Spleen (tissue), 11 donors: ENCODE measurements around the gene PLCB2. TPM values are rescaled to one million over a fixed set of nuclear protein-coding genes. Genes with fewer than 3 reads are reported as not detected.

Source experiments
- DNase-seq: peaks from one replicate; pipeline ENCODE4 v3.0.0-alpha.2; 2020
- H3K27ac ChIP-seq, 8 donors: fragments of 200-600 bp; sonication (generic) in 7 of 8; 1 replicate in 4 of 8; 2 replicates in 4 of 8; pipeline versions ENCODE4 v1.5.0 to v1.8.0; 2016 to 2021; ENCODE audit warnings: inconsistent platforms in 4 of 8, mild to moderate bottlenecking in 4 of 8, moderate library complexity in 1 of 8
- H3K27me3 ChIP-seq, 7 donors: fragments of 200-600 bp; sonication (generic) in 6 of 7; replicated peaks in 1 of 7; 1 replicate in 4 of 7; 2 replicates in 3 of 7; pipeline versions ENCODE4 v1.5.0 to v1.8.0; 2016 to 2021; ENCODE audit warnings: inconsistent platforms in 3 of 7, mild to moderate bottlenecking in 1 of 7
- H3K36me3 ChIP-seq, 6 donors: fragments of 200-600 bp; sonication (generic) in 5 of 6; 1 replicate in 4 of 6; 2 replicates in 2 of 6; pipeline versions ENCODE4 v1.5.0 to v1.8.0; 2016 to 2021; ENCODE audit warnings: inconsistent platforms in 2 of 6
- H3K4me1 ChIP-seq, 6 donors: fragments of 200-600 bp; sonication (generic) in 5 of 6; 1 replicate in 3 of 6; 2 replicates in 3 of 6; pipeline versions ENCODE4 v1.5.0 to v1.8.0; 2016 to 2021; ENCODE audit warnings: inconsistent platforms in 3 of 6
- H3K4me3 ChIP-seq, 8 donors: fragments of 200-600 bp; sonication (generic) in 7 of 8; 1 replicate in 4 of 8; 2 replicates in 4 of 8; pipeline versions ENCODE4 v1.5.0 to v1.8.0; 2016 to 2021; ENCODE audit warnings: inconsistent platforms in 4 of 8, mild to moderate bottlenecking in 4 of 8, moderate library complexity in 2 of 8
- H3K9me3 ChIP-seq, 8 donors: fragments of 200-600 bp; sonication (generic) in 7 of 8; 1 replicate in 4 of 8; 2 replicates in 4 of 8; pipeline versions ENCODE4 v1.5.0 to v1.8.0; 2016 to 2021; ENCODE audit warnings: inconsistent platforms in 4 of 8
- CTCF ChIP-seq, 11 experiments: fragments of 200-600 bp in 7 of 11; fragments of 450-650 bp in 4 of 11; sonication (generic) in 4 of 11; IDR thresholded peaks in 8 of 11; conservative IDR thresholded peaks in 3 of 11; 1 replicate in 7 of 11; 2 replicates in 4 of 11; pipeline versions ENCODE4 v1.4.0 to v1.8.0; 2016 to 2021; ENCODE audit warnings: antibody characterized with exemption in 11 of 11, inconsistent platforms in 4 of 11, mild to moderate bottlenecking in 1 of 11
- POLR2A ChIP-seq, 3 donors: fragments of 450-650 bp; IDR thresholded peaks; one replicate each; pipeline ENCODE4 v1.5.1; 2017; ENCODE audit warnings: antibody characterized with exemption in 3 of 3, mild to moderate bottlenecking in 1 of 3
- POLR2AphosphoS5 ChIP-seq, 3 donors: sonication (generic); formaldehyde crosslinking; IDR thresholded peaks; one replicate each; pipeline ENCODE4 v1.5.1; 2017; ENCODE audit warnings: antibody characterized with exemption in 3 of 3
- WGBS, 5 donors: extraction: QIAGEN DNeasy Blood & Tissue Kit in 3 of 5; methylation state at CpG; one replicate each; pipeline versions ENCODE4 v1.1.5 to v1.1.7; 2013 to 2018; 5-methylcytosine and 5-hydroxymethylcytosine counted together
- intact Hi-C: fragments of 100-400 bp; cut with DNase I; formaldehyde crosslinking; loops from one replicate; pipeline ENCODE4 v1.15.0; 2023; ENCODE audit warnings: low total_unique reads
- polyA plus RNA-seq, 3 donors: library from polyadenylated mRNA; stranded (reverse); fragments of 200-250 nt; gene quantifications; one replicate each; pipeline ENCODE4 v1.2.1, GENCODE V29; 2013
- total RNA-seq, 7 donors: library from RNA; depleted of rRNA in 3 of 7; stranded (reverse); fragments of >200 nt in 3 of 7; fragmentation: NEBNext Ultra II Directional in 4 of 7; extraction: Animal tissue kit (Norgen Biotek cat#: 25700) in 4 of 7; gene quantifications; one replicate each; pipeline versions ENCODE4 v1.1.0 to v1.2.1, GENCODE V29; 2016 to 2021
- donor health status: healthy with polysubstance abuse.
- donor health status: DM: no; HTN: no; CAD: no; lungs with moderate emphysema.
- donor health status: DM: no; HTN: no; CAD: no.
- donor health status: Bipolar disorder and iron deficiency.
- donor health status: healthy.
- donor health status: DM: no; HTN: no; CAD: no.
- donor health status: DM: yes; HTN: yes; CAD: no.

Gene PLCB2
- total and polyA plus RNA-seq, 10 donors, result 63.8 to 247 (median 187) TPM

- TF ChIP-seq POLR2A (IDR thresholded peaks at IDR 0.05) (no peak), POLR2AphosphoS5 (IDR thresholded peaks at IDR 0.05) (no peak), CTCF (IDR thresholded peaks at IDR 0.05 in 8 of 11, conservative IDR thresholded peaks at IDR 0.05 in 3 of 11) (peak in 1 of 11 experiments; percentile 15)
- no peak for DNase-seq
- intact Hi-C loops, result loop anchor here (2.0 kb wide), 1 partner anchor 61 kb away; no protein-coding TSS in a partner anchor
- peak overlapping the region in 7 of 8 donors; percentile 69 to 88 (median 80) for H3K27ac ChIP-seq
- H3K4me1 ChIP-seq, result peaks cover 14 to 87% (median 57%) of the 10 kb centered on the region in 6 donors
- peak overlapping the region in 2 of 8 donors; percentile 30 to 55 for H3K4me3 ChIP-seq
- no peaks in the 10 kb centered on the region for H3K9me3 ChIP-seq
- whole genome bisulfite sequencing, 5 donors, result 89 to 100% (median 94%) methylated on average over 1 to 7 of the region's 7 CpGs
- peaks cover 0 to 8% (median 0%) of the 10 kb centered on the region in 7 donors for H3K27me3 ChIP-seq
- H3K36me3 ChIP-seq, result no peaks in the 10 kb centered on the region
Measured at GRCh38 chr15:40339621-40339945, 31.8 kb upstream of the PLCB2 start.

- Histone ChIP-seq H3K4me3 (peak overlapping the region in 2 of 8 donors; percentile 30 to 55), H3K9me3 (no peaks in the 10 kb centered on the region), H3K27ac (peak overlapping the region in 5 of 8 donors; percentile 73 to 88 (median 85)), H3K4me1 (peaks cover 19 to 87% (median 57%) of the 10 kb centered on the region in 6 donors), H3K36me3 (no peaks in the 10 kb centered on the region), H3K27me3 (peaks cover 0 to 8% (median 0%) of the 10 kb centered on the region in 7 donors)
- no peak for DNase-seq
- TF ChIP-seq CTCF (IDR thresholded peaks at IDR 0.05 in 8 of 11, conservative IDR thresholded peaks at IDR 0.05 in 3 of 11) (peak in 1 of 11 experiments; percentile 7), POLR2AphosphoS5 (IDR thresholded peaks at IDR 0.05) (no peak), POLR2A (IDR thresholded peaks at IDR 0.05) (no peak)
- intact Hi-C loops, result loop anchor here (2.0 kb wide), 1 partner anchor 60 kb away; no protein-coding TSS in a partner anchor
- 84 to 91% (median 85%) methylated on average over 7 to 11 of the region's 11 CpGs for WGBS, 5 donors
Measured at GRCh38 chr15:40338921-40339620, 31.3 kb upstream of the PLCB2 start.

- Histone ChIP-seq H3K36me3 (no peaks in the 10 kb centered on the region), H3K27ac (peak overlapping the region in 4 of 8 donors; percentile 13 to 88 (median 49)), H3K27me3 (peaks cover 0 to 8% (median 0%) of the 10 kb centered on the region in 7 donors), H3K9me3 (no peaks in the 10 kb centered on the region), H3K4me3 (peak overlapping the region in 1 of 8 donors; percentile 4), H3K4me1 (peaks cover 28 to 87% (median 62%) of the 10 kb centered on the region in 6 donors)
- DNase-seq, result peak; percentile 92
- no peak for TF ChIP-seq POLR2AphosphoS5 (IDR thresholded peaks at IDR 0.05)
- TF ChIP-seq CTCF (IDR thresholded peaks at IDR 0.05 in 8 of 11, conservative IDR thresholded peaks at IDR 0.05 in 3 of 11), result peak; percentile 62 to 93 (median 85)
- WGBS, 5 donors, result 36 to 55% (median 39%) methylated on average over 9 to 11 of the region's 11 CpGs
- intact Hi-C loops, result loop anchor here (2.0 kb wide), 1 partner anchor 59 kb away; no protein-coding TSS in a partner anchor
Measured at GRCh38 chr15:40338041-40338657, 30.4 kb upstream of the PLCB2 start.

GRCh38 chr15:40337597-40337996 lies 29.9 kb upstream of the PLCB2 start:
- intact Hi-C loops, result no loop called here
- DNase-seq, result peak; percentile 86
- WGBS, 5 donors, result 66 to 74% (median 69%) methylated on average over 15 to 19 of the region's 19 CpGs
- no peak for TF ChIP-seq POLR2AphosphoS5 (IDR thresholded peaks at IDR 0.05)
- TF ChIP-seq CTCF (IDR thresholded peaks at IDR 0.05 in 8 of 11, conservative IDR thresholded peaks at IDR 0.05 in 3 of 11), result no peak
- no peak for TF ChIP-seq POLR2A (IDR thresholded peaks at IDR 0.05)
- Histone ChIP-seq H3K4me1 (peaks cover 30 to 89% (median 68%) of the 10 kb centered on the region in 6 donors), H3K4me3 (peak overlapping the region in 1 of 8 donors; percentile 4), H3K9me3 (no peaks in the 10 kb centered on the region), H3K36me3 (no peaks in the 10 kb centered on the region), H3K27me3 (peaks cover 0 to 8% (median 0%) of the 10 kb centered on the region in 7 donors), H3K27ac (peak overlapping the region in 4 of 8 donors; percentile 13 to 88 (median 20))
